HCT116 (cell line): Measurements from ENCODE around the gene SFT2D2.

Experiments used
- CEBPB ChIP-seq: IDR thresholded peaks from 2 replicates; pipeline ENCODE4 v1.6.1; 2012; ENCODE audit warnings: low read depth
- CTCF ChIP-seq, 3 experiments: fragments of 200-600 bp in 1 of 3; sonication (generic) in 1 of 3; IDR thresholded peaks in 2 of 3; conservative IDR thresholded peaks in 1 of 3; 2 replicates each; pipeline ENCODE4 v1.5.1; 2012 to 2017; ENCODE audit warnings: low read depth in 2 of 3, low read length in 2 of 3, antibody characterized with exemption in 1 of 3, borderline replicate concordance in 1 of 3, control low read depth in 1 of 3, mild to moderate bottlenecking in 1 of 3, mixed read lengths in 1 of 3, mixed run types in 1 of 3, moderate library complexity in 1 of 3; ENCODE audit not compliant: insufficient read depth in 1 of 3
- JUND ChIP-seq: IDR thresholded peaks from 2 replicates; pipeline ENCODE4 v1.6.1; 2012
- POLR2AphosphoS5 ChIP-seq: IDR thresholded peaks from 2 replicates; pipeline ENCODE4 v1.6.1; 2011; ENCODE audit warnings: mild to moderate bottlenecking, low read depth, low read length, moderate library complexity
- TF ChIP-seq, protein P1 (sequence below): IDR thresholded peaks from 2 replicates; pipeline ENCODE4 v1.6.1; 2012
- TF ChIP-seq, protein P2 (sequence below): IDR thresholded peaks from 2 replicates; pipeline ENCODE4 v1.6.1; 2012; ENCODE audit warnings: low read depth

- TF ChIP-seq CTCF (IDR thresholded peaks at IDR 0.05 in 2 of 3, conservative IDR thresholded peaks at IDR 0.05 in 1 of 3; ENCODE audit: borderline replicate concordance in 1 of 3, insufficient read depth in 1 of 3, low read depth in 2 of 3, low read length in 2 of 3), result no peak
- no peak for TF ChIP-seq CEBPB
- TF ChIP-seq POLR2AphosphoS5, result no peak
- no peak for TF ChIP-seq JUND
- TF ChIP-seq, protein P1, sequence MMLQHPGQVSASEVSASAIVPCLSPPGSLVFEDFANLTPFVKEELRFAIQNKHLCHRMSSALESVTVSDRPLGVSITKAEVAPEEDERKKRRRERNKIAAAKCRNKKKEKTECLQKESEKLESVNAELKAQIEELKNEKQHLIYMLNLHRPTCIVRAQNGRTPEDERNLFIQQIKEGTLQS, result no peak
- TF ChIP-seq, protein P2, sequence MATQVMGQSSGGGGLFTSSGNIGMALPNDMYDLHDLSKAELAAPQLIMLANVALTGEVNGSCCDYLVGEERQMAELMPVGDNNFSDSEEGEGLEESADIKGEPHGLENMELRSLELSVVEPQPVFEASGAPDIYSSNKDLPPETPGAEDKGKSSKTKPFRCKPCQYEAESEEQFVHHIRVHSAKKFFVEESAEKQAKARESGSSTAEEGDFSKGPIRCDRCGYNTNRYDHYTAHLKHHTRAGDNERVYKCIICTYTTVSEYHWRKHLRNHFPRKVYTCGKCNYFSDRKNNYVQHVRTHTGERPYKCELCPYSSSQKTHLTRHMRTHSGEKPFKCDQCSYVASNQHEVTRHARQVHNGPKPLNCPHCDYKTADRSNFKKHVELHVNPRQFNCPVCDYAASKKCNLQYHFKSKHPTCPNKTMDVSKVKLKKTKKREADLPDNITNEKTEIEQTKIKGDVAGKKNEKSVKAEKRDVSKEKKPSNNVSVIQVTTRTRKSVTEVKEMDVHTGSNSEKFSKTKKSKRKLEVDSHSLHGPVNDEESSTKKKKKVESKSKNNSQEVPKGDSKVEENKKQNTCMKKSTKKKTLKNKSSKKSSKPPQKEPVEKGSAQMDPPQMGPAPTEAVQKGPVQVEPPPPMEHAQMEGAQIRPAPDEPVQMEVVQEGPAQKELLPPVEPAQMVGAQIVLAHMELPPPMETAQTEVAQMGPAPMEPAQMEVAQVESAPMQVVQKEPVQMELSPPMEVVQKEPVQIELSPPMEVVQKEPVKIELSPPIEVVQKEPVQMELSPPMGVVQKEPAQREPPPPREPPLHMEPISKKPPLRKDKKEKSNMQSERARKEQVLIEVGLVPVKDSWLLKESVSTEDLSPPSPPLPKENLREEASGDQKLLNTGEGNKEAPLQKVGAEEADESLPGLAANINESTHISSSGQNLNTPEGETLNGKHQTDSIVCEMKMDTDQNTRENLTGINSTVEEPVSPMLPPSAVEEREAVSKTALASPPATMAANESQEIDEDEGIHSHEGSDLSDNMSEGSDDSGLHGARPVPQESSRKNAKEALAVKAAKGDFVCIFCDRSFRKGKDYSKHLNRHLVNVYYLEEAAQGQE, result no peak
Observed at GRCh38 chr1:168280296-168280927, 54.6 kb downstream of the SFT2D2 start, which contains the start of gene TBX19.
